ENCODE measurements around the gene CASZ1. TPM values are rescaled to one million over a fixed set of nuclear protein-coding genes. Genes with fewer than 3 reads are reported as not detected.

CASZ1 gene
- total and polyA plus RNA-seq, 2 experiments from 2014 or later: 6.2 to 6.7 TPM

DNA sequence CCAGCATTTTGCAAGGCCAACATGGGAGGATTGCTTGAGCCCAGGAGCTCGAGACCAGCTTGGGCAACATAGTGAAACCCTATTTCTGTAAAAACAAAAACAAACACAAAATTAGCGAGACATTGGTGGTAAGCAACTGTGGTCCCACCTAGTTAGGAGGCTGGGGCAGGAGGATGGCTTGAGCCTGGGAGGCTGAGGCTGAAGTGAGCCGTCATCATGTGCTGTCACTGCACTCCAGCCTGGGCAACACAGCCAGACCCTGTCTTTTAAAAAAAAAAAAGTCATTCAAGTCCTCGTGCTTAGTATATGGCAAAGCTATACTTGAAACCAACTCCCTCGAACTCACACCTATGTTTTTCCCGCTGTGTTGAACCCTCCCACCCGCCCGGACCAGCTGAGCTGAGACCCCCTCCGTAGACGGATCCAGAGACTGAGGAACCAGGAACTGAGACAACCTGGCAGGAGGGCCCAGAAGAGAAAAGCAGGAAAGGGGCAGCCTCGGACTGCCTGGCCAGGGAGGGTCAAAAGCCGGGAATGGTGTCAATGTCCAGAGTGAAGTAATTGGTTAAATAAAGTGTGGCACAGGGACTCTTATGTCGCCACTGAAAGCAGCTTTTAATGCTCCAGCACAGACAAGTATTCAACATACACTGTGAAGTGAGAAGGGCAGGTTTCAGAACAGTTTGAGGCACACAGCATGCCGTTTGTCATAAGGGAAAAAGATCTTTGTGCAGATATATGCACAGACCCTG lies 32.8 kb upstream of the CASZ1 start (continued):
- TF ChIP-seq, protein P1, sequence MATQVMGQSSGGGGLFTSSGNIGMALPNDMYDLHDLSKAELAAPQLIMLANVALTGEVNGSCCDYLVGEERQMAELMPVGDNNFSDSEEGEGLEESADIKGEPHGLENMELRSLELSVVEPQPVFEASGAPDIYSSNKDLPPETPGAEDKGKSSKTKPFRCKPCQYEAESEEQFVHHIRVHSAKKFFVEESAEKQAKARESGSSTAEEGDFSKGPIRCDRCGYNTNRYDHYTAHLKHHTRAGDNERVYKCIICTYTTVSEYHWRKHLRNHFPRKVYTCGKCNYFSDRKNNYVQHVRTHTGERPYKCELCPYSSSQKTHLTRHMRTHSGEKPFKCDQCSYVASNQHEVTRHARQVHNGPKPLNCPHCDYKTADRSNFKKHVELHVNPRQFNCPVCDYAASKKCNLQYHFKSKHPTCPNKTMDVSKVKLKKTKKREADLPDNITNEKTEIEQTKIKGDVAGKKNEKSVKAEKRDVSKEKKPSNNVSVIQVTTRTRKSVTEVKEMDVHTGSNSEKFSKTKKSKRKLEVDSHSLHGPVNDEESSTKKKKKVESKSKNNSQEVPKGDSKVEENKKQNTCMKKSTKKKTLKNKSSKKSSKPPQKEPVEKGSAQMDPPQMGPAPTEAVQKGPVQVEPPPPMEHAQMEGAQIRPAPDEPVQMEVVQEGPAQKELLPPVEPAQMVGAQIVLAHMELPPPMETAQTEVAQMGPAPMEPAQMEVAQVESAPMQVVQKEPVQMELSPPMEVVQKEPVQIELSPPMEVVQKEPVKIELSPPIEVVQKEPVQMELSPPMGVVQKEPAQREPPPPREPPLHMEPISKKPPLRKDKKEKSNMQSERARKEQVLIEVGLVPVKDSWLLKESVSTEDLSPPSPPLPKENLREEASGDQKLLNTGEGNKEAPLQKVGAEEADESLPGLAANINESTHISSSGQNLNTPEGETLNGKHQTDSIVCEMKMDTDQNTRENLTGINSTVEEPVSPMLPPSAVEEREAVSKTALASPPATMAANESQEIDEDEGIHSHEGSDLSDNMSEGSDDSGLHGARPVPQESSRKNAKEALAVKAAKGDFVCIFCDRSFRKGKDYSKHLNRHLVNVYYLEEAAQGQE (IDR thresholded peaks at IDR 0.05; ENCODE audit: unreplicated experiment): no peak
- TF ChIP-seq ZNF114 (CRISPR knock-in tag; IDR thresholded peaks at IDR 0.05) (no peak), EZH2phosphoT487 (IDR thresholded peaks at IDR 0.05; ENCODE audit: unreplicated experiment) (no peak), ZNF331 (CRISPR knock-in tag; IDR thresholded peaks at IDR 0.05; ENCODE audit: low read depth) (no peak), STAT1 (IDR thresholded peaks at IDR 0.05; ENCODE audit: unreplicated experiment) (no peak)

DNA sequence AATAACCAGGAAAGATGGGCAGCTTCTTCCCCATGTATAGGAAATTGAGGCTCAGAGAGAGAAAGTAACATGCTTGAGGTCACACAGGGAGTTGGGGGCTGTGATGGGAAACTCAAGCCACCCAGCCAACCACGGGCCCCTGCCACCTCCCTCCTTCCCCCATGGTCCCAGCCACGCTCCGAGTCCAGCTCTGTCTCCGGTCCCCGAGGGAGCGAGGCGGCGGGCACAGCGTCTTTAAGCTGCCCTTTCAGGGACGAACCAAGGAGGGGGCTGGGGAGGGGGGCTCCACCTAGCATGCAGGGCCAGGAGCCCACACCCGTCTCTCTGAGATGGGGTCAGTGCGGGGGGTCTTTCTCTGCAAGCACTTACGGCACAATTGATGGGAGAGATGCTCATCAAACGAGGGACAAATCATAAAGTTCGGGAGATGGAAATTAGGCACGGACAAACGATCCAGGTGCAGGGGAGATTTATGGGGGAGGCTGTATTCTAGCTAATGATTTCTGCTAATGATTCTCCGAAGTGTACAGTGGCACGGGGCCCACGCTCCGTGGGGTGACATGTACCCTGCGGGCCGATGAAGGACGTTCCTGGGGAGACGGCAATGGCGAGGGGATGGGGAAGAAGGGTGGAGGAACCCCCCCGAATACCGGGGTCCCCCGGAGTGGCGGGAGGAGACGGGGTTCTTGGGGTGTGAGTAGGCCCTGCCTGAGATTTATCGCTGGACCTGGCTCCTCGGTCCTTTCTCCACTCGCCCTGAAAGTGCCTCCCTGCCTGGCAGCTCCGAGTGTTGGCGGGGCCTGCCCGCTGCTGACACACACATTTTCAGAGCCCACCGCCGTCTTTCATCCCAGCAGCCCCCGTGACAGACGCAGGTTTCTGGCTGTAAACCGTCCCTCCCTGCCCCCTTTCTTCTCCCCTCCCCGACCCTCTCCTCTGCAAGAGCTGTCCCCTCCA lies 31.2 kb upstream of the CASZ1 start:
- Mint-ChIP-seq H3K4me3 (no peak overlapping the region), H3K36me3 (ENCODE audit: low read depth) (no peaks in the 10 kb centered on the region), H3K27me3 (ENCODE audit: insufficient read depth, low read depth, poor library complexity) (peaks cover 19% of the 10 kb centered on the region), H3K27ac (no peak overlapping the region), H3K4me1 (peaks cover 9% of the 10 kb centered on the region; the same call in 2 of the 3 replicates), H3K9me3 (no peaks in the 10 kb centered on the region)
- Histone ChIP-seq H2AFZ (peak overlapping the region; percentile 7; the same call in 1 of the 2 replicates), H3K27me3 (ENCODE audit: insufficient read depth) (no peaks in the 10 kb centered on the region), H3K4me3 (no peak overlapping the region), H3K27ac (ENCODE audit: low read depth) (no peak overlapping the region), H3K4me2 (no peak overlapping the region), H4K20me1 (replicated peaks; ENCODE audit: insufficient read depth) (no peaks in the 10 kb centered on the region), H3K9me2 (ENCODE audit: insufficient read depth) (no peaks in the 10 kb centered on the region), H3F3A (replicated peaks; ENCODE audit: low read depth) (no peaks in the 10 kb centered on the region), H3K4me1 (ENCODE audit: insufficient read depth) (0 out of 2 replicates have a peak, but pooled peaks cover 4% of the 10 kb centered on the region), H3K79me2 (replicated peaks; ENCODE audit: insufficient read depth) (no peaks in the 10 kb centered on the region), H3K36me3 (ENCODE audit: insufficient read depth) (no peaks in the 10 kb centered on the region)
- no peak for DNase-seq (ENCODE audit: low spot score)
- no peak for ATAC-seq
- no peak for TF ChIP-seq STAT1 (IDR thresholded peaks at IDR 0.05; ENCODE audit: unreplicated experiment)
- TF ChIP-seq, protein P1 (IDR thresholded peaks at IDR 0.05; ENCODE audit: unreplicated experiment): no peak
- TF ChIP-seq POLR2AphosphoS5 (IDR thresholded peaks at IDR 0.05; ENCODE audit: low read depth): no peak
- TF ChIP-seq ZNF331 (CRISPR knock-in tag; IDR thresholded peaks at IDR 0.05; ENCODE audit: low read depth): no peak
